Testis (tissue), 3 donors: ENCODE data around the gene BZW2. TPM values are rescaled to one million over a fixed set of nuclear protein-coding genes. Genes with fewer than 3 reads are reported as not detected.
"Not testable (repeated sequence)": the region's sequence is repeated elsewhere in the genome, so short reads cannot be mapped to it uniquely, and the experiment has no call there.

ENCODE experiments used
- DNase-seq: peaks from one replicate; pipeline ENCODE4 v3.0.0-alpha.2; 2019
- H3K27ac ChIP-seq, 2 donors: fragments of 200-600 bp; sonication (generic); one replicate each; pipeline ENCODE4 v1.5.1; 2019
- H3K27me3 ChIP-seq: fragments of 200-600 bp; sonication (generic); one replicate; pipeline ENCODE4 v1.5.1; 2019
- H3K36me3 ChIP-seq: fragments of 200-600 bp; sonication (generic); one replicate; pipeline ENCODE4 v1.5.1; 2017; ENCODE audit warnings: low read depth; ENCODE audit errors: missing control alignments
- H3K4me1 ChIP-seq: fragments of 200-600 bp; sonication (generic); one replicate; pipeline ENCODE4 v1.5.1; 2019
- H3K4me3 ChIP-seq, 2 donors: fragments of 200-600 bp; sonication (generic); one replicate each; pipeline ENCODE4 v1.5.1; 2017 to 2019
- H3K9me3 ChIP-seq: fragments of 200-600 bp; sonication (generic); one replicate; pipeline ENCODE4 v1.5.1; 2017
- CTCF ChIP-seq, 3 experiments: fragments of 450-650 bp in 2 of 3; fragments of 200-600 bp in 1 of 3; sonication (generic) in 1 of 3; IDR thresholded peaks; one replicate each; pipeline ENCODE4 v1.5.1; 2016 to 2019; ENCODE audit warnings: antibody characterized with exemption in 3 of 3, mild to moderate bottlenecking in 2 of 3, moderate library complexity in 1 of 3
- POLR2A ChIP-seq: fragments of 450-650 bp; IDR thresholded peaks from one replicate; pipeline ENCODE4 v1.6.1; 2017; ENCODE audit warnings: antibody characterized with exemption, mild to moderate bottlenecking, moderate library complexity
- WGBS, 2 donors: methylation state at CpG; one replicate each; pipeline ENCODE4 v1.1.5; 2018; 5-methylcytosine and 5-hydroxymethylcytosine counted together
- intact Hi-C: fragments of 100-400 bp; cut with DNase I; formaldehyde crosslinking; loops from one replicate; pipeline ENCODE4 v1.15.1; 2023; ENCODE audit warnings: low total_unique reads
- polyA plus RNA-seq: library from polyadenylated mRNA; stranded (reverse); fragments of 350-450 nt; fragmentation: Illumina TruSeq; extraction: RNeasy Lipid Tissue Mini Kit (QIAGEN cat#74804); gene quantifications from one replicate; pipeline ENCODE4 v1.2.3, GENCODE V29; 2014; ENCODE audit warnings: low read depth, low replicate concordance; ENCODE audit not compliant: insufficient read depth
- total RNA-seq, 2 donors: library from RNA; depleted of rRNA; stranded (reverse); fragments of >200 nt; gene quantifications; one replicate each; pipeline ENCODE4 v1.2.3, GENCODE V29; 2016

BZW2 gene
- total and polyA plus RNA-seq, 3 donors from 2014 or later: 23.2 to 36.5 (median 25.8) TPM

- 87 to 91% methylated on average over 2 of the region's 2 CpGs for WGBS, 2 donors
- no peak overlapping the region for H3K4me3 ChIP-seq
- no peaks in the 10 kb centered on the region for H3K36me3 ChIP-seq
- intact Hi-C loops: no loop called here
- H3K4me1 ChIP-seq: no peaks in the 10 kb centered on the region
- DNase-seq: no peak
- H3K9me3 ChIP-seq: no peaks in the 10 kb centered on the region
- no peak for TF ChIP-seq POLR2A
- H3K27me3 ChIP-seq: no peaks in the 10 kb centered on the region
- no peak overlapping the region for H3K27ac ChIP-seq
These were observed 6.9 kb downstream of the BZW2 start for GRCh38 chr7:16652888-16653287.

GRCh38 chr7:16655394-16655793 lies 9.4 kb downstream of the BZW2 start:
- DNase-seq: no peak
- H3K27me3 ChIP-seq: no peaks in the 10 kb centered on the region
- no peak overlapping the region for H3K27ac ChIP-seq
- intact Hi-C loops: no loop called here
- H3K4me3 ChIP-seq: no peak overlapping the region
- no peak for TF ChIP-seq POLR2A
- no peak for TF ChIP-seq CTCF (IDR thresholded peaks at IDR 0.05)
- H3K4me1 ChIP-seq: no peaks in the 10 kb centered on the region
- no peaks in the 10 kb centered on the region for H3K9me3 ChIP-seq
- H3K36me3 ChIP-seq: no peaks in the 10 kb centered on the region

- Histone ChIP-seq H3K4me1 (no peaks in the 10 kb centered on the region), H3K9me3 (no peaks in the 10 kb centered on the region), H3K36me3 (no peaks in the 10 kb centered on the region), H3K4me3 (no peak overlapping the region), H3K27ac (no peak overlapping the region), H3K27me3 (no peaks in the 10 kb centered on the region)
- 83 to 88% methylated on average over 1 of the region's 1 CpG for WGBS, 2 donors
- TF ChIP-seq POLR2A: no peak
- TF ChIP-seq CTCF (IDR thresholded peaks at IDR 0.05): no peak
- DNase-seq: no peak
- intact Hi-C loops: no loop called here
These were observed 10.2 kb downstream of the BZW2 start for GRCh38 chr7:16656141-16656540.

GRCh38 chr7:16657656-16658279 lies 11.8 kb downstream of the BZW2 start:
- no peak for DNase-seq
- no peak for TF ChIP-seq CTCF (IDR thresholded peaks at IDR 0.05)
- no peak for TF ChIP-seq POLR2A
- Histone ChIP-seq H3K4me1 (no peaks in the 10 kb centered on the region), H3K9me3 (no peaks in the 10 kb centered on the region), H3K27me3 (no peaks in the 10 kb centered on the region), H3K27ac (no peak overlapping the region), H3K4me3 (no peak overlapping the region), H3K36me3 (no peaks in the 10 kb centered on the region)
- intact Hi-C loops: no loop called here
- WGBS, 2 donors: 81 to 83% methylated on average over 4 of the region's 4 CpGs

GRCh38 chr7:16659854-16660497 lies 14.0 kb downstream of the BZW2 start:
- not testable (repeated sequence) for DNase-seq

More at GRCh38 chr7:16659854-16660497, 14.0 kb downstream of the BZW2 start:
- H3K36me3 ChIP-seq, H3K27ac ChIP-seq, H3K9me3 ChIP-seq, H3K4me1 ChIP-seq, H3K4me3 ChIP-seq, intact Hi-C loops, H3K27me3 ChIP-seq: not testable (repeated sequence)
- WGBS, 2 donors: 81 to 85% methylated on average over 8 of the region's 8 CpGs
